Measurements from ENCODE around the gene TCF12.

Gene TCF12

DNA sequence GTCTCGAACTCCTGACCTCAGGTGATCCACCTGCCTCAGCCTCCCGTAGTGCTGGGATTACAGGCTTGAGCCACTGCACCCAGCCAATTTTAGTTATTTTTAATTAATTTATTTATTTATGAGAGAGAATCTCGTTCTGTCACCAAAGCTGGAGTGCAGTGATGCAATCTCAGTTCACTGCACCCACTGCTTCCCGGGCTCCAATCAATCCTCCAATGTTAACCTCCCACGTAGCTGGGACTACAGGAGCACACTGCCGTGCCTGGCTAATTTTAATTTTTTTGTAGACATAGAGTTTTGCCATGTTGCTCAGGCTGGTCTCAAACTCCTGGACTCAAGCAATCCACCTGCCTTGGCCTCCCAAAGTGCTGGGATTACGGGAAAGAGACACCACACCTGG is 137.9 kb downstream of the TCF12 start:
- no peak for DNase-seq

DNA sequence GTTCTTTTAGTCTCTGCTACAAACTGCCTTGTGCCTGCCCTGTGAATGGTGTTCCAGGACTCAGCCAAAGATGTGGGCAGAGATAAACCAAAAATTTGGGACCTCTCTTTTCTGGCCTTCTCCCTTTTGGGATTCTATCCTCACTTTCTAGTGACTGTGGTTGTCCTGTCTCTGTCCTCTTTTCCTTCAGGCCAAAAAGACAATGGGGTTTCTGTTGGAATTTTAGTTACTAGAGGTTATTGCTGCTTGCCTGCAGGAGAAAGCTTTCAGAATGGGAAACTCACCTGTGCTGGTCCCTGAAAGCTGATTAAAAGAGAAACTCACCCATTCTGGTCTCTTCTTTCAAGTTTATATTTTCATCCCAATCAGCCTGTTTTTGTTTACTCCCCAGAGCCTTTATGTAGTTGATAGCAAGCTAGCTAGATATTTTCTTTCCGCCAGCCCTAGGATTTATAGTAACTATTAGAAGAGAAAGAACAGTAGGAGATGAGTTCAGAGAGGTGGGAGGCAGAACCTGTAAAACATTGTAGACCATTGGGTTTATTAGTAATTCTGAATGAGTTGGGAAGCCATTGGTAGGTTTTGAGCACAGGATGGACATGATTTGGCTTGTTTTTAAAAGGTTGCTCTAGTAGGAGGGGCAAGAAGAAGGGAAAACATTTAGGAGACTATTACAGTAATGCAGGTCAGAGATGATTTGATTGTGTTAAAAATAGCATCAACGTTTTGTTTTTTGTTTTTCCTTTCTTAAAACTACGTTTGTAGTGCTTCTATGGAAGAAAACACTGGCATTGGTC is 138.9 kb downstream of the TCF12 start:
- DNase-seq, result no peak

DNA sequence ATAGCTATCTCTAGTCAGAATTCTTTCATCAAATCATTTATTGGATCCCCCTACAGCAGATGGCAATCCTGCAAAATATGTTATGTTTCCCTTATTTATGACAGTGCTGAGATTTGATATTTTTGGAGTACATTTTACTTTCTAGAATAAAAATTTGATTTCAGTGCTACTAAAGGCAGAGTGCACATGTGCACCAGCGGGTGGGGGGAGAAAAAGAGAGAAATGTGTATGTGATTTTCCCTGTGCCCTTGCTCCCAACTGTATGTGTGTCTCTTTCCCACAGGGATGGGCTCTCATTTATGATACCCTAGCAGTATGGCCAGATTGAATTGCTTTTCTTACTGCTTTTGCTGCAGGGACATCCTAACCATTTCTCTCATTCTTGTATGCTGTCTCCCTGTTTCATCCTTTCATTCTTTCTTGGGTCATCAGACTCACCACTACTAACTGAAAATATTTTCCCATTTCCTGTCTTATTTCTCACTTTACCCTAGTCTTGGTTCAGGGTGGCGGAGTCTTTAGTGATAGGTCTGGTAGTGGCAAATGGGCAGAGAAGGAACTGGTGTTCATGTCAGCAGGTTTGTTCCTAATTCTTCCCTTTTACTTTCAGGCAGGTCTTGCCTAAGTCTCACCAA is 140.7 kb downstream of the TCF12 start:
- peak; percentile 31 for DNase-seq

DNA sequence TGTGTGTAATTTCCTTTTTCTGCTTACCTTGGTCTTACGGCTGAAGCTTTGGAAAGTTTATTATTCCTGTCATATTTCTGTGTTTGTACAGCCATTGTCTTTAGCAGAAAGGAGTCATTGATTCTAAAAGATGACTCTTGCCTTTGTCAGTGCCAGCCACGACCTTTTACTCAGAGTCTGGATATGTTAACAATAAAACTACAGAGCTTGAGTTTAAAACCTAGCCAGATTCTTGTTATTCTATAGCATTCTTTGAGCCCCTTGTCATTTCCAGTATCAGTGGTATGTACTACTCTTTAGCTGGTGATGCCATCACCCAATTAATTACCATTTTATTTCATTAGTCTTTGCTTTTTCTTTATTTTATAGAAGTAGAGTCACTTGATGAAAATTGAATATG is 142.4 kb downstream of the TCF12 start:
- peak; percentile 84 for DNase-seq

DNA sequence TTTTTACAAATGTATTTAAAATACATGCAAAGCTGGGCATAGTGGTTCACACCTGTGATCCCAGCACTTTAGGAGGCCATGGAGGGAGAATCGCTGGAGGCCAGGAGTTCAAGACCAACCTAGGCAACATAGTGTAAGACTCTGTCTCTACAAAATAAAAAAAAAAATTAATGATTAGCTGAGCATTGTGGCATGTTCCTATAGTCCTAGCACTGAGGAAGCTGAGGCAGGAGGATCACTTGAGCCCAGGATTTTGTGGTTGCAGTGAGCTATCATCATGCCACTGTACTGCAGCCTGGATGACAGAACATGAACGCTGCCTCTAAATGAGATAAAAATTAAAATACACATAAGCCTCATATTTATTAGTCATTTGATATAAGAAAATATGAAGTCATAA is 142.8 kb downstream of the TCF12 start:
- no peak for DNase-seq

DNA sequence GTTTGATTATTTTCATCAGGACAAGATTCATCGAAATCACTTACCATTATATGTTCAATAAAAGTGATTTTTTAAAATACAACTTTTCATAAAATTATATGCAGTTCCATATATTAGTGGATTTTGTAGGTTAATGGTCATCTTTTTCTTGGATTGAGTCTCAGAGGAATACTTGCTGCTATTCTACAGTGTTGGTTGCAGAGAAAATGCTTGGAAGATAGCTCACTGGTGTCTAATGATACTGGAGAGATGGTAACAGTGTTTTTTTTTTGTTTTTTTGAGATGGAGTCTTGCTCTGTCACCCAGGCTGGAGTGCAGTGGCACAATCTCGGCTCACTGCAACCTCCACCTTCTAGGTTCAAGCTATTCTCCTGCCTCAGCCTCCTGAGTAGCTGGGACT is 143.3 kb downstream of the TCF12 start:
- DNase-seq, result no peak

DNA sequence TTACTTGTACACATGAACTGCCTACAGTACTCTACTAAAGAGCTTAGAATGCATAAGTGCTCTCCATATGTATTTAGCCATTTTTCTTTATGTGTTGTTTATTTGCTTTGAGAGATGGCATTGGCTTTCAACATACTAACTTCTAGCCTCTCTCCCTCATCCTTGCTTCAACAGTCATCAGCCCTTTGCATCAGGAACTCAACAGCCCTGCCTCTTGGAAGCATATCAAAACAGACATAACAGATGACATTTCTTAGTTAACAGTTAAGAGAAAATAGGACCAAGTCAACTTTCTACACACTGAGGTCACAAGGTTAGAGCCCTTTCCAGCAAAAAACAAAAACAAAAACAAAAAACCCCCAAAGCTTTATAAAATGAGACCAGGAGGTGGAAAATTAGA is 145.6 kb downstream of the TCF12 start:
- no peak for DNase-seq

DNA sequence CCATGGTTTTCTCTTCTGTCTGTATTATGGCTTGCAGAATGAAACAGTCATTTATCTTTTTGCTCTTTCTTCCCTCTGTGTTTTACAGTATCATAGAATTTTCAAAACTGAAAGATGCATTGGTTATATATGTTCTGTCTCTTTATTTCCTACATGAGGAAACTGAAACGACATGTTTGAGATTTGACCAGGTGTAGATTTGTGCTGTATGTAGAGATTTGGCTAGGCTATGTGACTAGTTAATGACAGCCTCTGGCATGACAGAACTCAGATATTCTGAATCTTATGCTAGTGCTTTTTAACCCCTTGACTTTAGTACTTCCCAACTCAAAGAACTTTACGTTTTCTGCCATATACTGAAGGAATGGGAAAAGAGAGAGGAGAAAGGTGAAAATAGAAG is 151.0 kb downstream of the TCF12 start:
- DNase-seq, result no peak

DNA sequence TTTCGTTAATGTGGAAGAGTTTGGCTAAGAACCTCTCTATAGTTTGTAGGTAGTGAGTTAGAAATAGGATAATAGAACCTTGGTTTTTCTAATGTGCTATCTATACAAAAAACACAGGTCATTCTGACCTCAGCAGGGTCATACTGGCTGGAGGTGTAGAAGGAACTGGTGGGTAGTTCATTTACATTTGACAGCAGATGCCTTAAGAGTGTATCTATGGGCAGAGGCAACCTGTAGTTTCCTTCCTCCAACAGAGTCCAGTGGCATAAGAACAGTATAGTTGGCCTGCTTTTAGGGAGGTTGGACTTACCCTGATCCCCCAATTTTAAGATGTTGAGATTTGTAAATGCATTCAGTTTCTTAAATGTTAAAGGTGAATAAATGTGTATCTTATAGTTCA is 152.2 kb downstream of the TCF12 start:
- no peak for DNase-seq

DNA sequence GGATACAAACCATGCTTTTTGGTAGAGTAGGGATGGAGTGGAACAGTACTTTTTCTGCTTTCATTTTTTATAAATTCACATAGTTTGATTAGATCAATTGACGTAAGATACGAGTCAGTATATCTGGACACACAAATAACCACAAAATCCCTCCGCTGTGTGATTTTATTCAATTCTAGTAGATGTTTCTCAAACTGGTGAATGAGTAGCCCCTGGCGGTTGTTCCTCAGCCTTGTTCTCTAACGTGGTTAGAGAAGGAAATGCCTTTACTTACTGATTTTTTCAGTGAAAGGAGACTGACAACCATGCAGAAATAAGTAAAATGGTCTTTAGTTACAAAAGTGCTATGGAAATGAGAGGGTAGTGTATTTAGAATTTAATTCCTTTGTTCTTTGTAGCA is 161.0 kb downstream of the TCF12 start:
- no peak for DNase-seq

DNA sequence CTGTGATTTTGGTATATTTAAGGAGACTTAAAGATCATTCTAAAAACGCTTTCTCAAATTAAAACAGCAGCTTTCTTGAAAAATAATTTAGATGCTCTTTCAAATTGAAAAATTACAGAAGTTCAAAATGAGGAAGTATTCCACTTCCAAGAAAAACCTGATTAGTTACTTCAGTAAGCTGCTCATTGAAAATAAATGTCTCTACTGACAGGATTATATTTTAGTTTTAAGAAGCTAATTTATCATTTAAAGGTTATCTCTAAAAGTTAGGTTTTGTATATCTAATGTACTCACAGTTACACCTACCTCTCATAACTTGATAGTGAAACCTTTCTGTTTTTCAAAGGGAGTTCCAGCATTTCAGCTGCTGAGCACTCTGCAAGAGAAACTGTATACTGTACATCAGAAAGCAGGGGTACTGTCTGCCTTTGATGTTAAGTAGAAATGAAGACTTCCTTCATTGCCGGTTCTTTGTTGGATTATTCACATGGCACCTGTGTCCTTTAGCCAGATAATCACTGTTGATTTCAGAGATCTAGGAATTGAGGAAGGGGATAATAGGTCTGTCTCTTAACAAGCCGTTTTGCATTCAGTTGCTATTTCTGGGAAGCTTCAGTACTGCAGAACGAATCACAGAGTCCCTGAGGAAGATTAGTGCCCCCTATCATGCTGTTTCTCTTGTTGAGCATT is 161.6 kb downstream of the TCF12 start:
- DNase-seq, result no peak

DNA sequence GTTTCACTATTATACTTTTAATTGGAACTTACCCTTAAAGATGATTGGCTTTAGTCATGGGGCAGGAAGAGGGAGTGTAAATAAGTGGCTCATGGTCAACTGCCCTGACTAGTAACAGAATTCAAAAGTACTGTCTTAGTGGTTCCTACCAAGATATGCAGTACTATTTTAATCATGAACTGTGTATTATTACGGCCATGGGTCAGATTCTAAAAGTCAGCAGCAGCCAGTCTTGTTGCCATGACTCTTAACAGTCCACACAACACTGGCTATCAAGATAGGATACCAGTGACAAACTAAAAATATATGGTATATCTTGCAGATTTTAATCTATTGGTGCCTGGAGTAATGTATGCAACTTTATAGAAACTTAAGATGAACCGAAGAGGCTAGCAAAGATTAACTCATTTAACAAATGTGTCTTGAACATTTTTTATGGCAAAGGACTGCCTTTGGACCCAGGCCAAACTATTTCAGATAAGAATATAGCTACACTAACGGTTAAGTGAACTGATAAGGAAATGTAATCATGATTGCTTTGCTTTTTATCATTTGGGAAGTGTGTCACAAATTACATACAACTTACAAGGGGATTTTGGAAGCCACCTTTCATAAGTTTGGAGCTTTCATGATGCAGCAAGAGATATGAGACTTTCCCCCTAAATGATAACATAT is 163.7 kb downstream of the TCF12 start:
- DNase-seq, result no peak

DNA sequence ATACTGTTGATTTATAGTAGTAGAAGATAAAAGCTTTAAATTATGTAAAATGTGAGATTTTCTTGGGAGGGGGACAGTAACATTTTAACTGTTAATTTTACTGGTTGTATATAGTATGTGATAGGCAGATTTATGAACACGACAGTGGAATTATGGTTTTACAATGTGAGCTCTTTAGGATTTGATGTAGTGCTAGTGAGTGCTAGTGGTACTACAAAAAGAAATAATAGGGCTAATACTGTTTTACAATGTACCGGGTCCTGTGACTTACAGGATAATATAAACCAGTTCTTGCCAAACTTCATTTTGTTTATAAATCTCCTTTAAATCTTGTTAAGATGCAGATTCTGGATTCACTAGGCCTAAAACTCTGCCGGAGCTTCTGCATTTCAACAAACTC is 165.7 kb downstream of the TCF12 start:
- no peak for DNase-seq

DNA sequence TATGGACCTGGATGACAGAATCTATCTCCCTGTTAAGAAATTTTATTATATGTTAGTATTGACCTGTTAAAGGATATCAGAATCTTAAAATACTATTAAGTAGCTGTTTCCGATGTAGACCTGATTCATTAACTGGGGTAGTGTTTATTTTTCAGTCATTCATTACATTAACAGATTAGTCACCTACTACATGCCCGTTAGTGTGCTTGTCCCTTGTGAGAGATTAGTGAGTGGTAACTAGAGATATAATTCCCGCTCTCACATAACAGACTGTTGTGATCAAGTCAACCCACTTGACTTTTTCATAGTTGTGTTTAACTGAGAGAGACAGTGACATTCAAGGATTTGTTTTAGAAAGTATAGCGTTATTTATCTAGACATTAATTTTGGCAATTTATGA is 166.8 kb downstream of the TCF12 start:
- DNase-seq, result no peak

DNA sequence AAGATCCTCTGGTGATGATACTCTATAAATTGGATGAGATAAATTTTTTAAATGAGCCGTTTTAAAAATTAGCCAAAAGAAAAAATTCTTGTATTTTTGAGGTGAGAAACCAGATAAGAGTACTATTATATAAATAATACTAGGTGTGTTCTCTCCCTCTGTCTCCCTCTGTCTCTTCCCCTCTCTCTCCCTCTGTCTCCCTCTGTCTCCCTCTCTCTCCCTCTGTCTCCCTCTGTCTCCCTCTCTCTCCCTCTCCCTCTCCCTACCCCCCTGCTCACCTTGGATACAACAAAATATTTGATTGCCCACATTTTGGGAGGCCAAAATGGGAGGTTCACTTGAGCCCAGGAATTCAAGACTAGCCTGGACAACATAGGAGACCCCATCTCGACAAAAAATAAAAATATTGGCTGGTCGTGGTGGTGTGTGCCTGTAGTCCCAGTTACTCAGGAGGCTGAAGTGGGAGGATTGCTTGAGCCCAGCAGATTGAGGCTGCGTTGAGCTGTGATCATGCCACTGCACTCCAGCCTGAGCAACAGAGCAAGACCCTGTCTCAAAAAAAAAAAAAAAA is 168.5 kb downstream of the TCF12 start:
- no peak for DNase-seq

DNA sequence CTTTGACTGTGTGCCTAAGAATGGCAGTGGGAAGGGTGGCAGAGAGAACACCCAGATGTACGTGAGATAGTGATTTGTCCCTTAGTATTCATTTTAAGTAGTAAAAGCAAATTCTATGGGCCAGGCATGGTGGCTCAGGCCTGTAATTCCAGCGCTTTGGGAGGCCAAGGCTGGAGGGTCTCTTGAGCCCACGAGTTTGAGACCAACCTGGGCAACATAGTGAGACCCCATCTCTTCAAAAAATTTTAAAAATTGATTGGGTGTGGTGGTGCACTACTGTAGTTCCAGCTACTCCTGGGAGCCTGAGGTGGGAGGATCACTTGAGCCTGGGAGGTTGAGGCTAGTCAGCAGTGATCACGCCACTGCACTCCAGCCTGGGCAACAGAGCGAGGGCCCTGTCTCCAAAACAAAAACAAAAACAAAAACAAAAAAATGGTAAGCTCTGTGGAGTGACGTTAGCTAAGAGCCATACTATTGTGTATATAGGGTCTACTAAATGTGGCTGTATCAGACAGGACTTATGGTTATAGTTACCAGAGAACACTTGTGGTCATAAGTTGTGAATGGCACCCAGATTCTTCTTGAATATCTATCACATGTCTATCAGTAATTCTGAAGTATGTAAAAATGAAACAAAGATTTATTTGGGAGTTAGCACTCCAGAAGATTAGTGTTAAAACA is 171.5 kb downstream of the TCF12 start:
- no peak for DNase-seq

DNA sequence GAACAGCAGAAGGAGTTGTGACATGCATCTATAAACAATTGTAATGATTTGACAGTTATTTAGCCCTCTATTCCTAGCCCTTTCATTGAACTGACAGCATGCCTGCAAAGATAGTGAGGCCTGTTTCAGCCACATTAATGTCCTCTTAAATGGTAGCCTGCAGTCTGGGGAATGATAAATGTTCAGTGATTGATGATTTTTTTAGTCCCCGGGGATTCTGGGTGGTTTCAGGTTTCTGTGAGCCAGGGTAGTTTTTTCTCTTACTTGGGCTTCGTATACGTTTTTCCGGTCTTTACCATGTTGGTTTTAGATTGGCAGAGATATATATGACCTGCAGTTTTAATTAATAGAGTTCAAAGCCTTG is 172.0 kb downstream of the TCF12 start:
- DNase-seq, result peak; percentile 25

DNA sequence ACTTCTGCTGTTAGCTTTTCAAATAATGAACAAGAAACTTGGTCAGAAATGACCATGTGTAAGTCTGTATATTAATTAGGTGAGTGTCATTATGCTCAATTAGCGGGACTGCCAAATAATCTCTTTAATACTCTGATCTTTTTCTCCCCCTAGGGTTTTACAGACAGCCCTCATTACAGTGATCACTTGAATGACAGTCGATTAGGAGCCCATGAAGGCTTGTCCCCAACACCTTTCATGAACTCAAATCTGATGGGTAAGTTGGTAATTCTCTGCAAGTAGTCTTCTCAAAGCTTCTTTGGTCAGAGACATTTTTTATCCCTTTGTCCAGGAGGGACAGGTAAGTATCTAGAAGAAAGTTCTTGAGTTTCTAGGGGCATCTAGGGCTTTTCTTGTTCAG is 173.2 kb downstream of the TCF12 start:
- no peak for DNase-seq

DNA sequence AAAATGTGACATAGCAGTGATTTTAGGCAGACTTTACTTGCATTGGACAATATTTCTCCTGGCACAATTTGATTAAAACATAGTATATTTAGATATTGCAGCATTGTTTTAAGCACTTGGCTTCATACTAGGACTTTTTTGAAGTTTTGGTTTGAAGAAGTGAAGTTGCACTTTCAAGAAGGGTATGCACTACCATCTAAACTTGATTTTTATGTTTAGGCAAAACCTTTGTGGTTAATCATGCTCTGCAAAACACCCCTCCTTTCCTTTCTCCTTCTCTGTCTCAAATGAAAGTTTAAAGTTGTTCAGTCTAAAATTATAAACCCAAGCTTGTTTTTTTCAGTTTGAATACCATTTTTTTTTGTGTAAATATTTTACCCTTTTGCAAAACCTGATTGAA is 173.8 kb downstream of the TCF12 start:
- DNase-seq, result no peak

DNA sequence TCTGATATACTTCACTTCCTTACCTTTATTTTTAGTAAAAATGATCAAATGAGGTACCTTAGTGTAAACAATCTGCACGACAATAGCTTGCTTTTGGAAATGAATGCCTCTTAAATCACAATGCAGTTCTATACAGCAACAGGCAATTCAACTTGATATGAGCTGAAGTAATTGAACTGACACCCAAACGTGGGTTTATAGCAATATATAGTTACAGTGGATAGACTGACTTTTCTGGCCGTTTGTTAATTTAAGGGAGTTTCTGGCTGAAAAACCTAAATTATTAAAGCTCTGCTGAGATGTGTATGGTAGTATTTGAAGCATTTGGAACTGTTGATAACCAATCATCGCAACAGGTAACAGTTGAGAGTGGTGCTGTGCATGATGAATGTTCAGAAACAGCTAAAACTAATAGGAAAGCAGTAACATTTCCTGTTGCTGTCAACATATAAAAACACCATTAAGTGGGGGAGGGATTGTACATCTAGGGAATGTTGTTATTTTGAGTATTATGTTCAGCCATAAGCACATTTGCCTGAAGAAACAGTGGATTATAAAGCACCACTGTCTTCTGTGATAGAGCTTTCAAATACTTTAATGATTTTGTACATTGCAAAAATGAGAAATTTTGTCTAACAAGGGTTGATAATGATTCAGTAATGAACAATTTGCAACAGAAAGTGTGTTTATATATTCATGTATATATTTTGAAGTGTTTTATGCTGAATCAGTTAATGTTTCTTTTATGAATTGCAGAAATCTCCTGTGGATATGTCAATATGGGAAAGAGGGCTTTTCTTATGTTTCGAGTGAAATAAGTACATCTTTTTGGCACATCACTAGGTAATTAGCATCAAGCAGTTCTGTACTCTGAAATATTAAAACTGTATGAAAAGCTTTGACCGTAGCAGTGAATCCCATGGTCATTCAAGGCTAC is 176.1 kb downstream of the TCF12 start:
- DNase-seq, result no peak

DNA sequence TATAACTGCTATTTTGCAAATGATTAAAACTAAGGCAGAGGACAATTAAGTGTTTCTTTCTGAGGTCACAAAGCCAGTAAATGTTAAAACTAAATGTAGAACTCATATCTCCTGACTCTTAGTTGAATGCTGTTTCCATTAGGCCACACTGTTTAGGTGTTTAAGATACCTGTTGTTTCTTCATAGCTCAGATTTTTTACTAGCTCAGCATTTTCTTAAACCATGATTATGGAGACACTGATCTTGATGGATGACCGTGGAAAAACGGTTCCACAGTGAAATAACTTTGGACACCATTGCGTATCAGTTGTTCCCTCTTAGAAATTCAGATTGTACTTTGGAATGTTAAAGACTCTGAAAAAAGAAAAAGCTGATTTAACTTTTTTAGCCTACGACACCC is 177.5 kb downstream of the TCF12 start:
- DNase-seq, result no peak

Data from fibroblast of skin of abdomen (primary cell).